Activated naive CD8-positive, alpha-beta T cell treated with anti-CD3 and anti-CD28 coated beads, Interleukin-2, amount 50 U/mL, for 24 hours (primary cell): Measurements from ENCODE around the gene TMEM131L.

Experiments used
- ATAC-seq: fragments of 150-1000 bp; cut with Tn5 transposase; one replicate; pipeline ENCODE4 v1.10.0; 2021
- DNase-seq: peaks from one replicate; pipeline ENCODE4 v3.0.0; 2021
- H3K27ac Mint-ChIP-seq: one replicate; pipeline ENCODE4 v1.8.0; 2021; ENCODE audit warnings: mild to moderate bottlenecking, mixed read lengths
- H3K27me3 Mint-ChIP-seq: one replicate; pipeline ENCODE4 v1.8.0; 2021; ENCODE audit warnings: mixed read lengths
- H3K36me3 Mint-ChIP-seq: one replicate; pipeline ENCODE4 v1.8.0; 2021; ENCODE audit warnings: low read depth, mixed read lengths
- H3K4me1 Mint-ChIP-seq: one replicate; pipeline ENCODE4 v1.8.0; 2021; ENCODE audit warnings: mixed read lengths
- H3K4me3 Mint-ChIP-seq: one replicate; pipeline ENCODE4 v1.8.0; 2021; ENCODE audit warnings: mild to moderate bottlenecking, moderate library complexity, mixed read lengths
- H3K9me3 Mint-ChIP-seq: one replicate; pipeline ENCODE4 v1.8.0; 2021; ENCODE audit warnings: mixed read lengths

Gene TMEM131L

DNA sequence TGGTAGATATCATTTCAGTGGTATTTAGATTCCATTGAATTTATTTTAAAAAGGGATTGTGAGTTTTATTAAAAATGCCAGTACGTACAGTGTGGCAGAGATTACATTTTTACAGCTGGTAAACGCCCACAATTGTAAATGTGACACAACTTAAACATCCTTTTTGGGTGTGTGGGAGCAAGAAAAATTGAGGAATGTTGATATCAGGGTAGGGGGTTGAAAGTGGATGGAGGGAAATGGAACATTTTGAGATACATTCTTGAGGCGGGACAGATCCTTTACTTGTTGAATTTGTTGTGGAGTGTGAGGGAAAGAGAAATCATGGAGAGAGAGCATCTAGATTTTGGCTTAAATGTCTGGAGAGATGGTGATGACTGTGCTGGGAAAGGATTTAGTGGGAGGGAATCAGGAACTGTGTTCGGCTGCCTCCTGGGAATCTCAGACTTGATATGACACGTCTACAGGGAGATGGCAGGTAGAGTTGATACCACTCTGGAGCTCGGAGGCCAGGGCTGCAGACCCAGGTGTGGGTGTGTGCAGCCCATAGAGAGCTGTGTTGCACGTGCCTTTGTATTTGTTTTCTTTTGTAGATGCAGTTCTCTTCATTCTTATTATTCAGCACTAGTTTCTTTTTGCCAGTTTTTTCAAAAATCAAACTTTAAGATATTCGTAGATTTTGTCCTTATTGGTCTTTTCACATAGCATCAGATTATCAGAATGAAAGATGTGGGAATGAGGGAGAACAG is 10.8 kb downstream of the TMEM131L start:
- Mint-ChIP-seq H3K27me3 (no peaks in the 10 kb centered on the region), H3K36me3 (peaks cover 68% of the 10 kb centered on the region), H3K27ac (peak overlapping the region; percentile 3), H3K4me1 (peaks cover 78% of the 10 kb centered on the region), H3K9me3 (no peaks in the 10 kb centered on the region), H3K4me3 (peak overlapping the region; percentile 1)
- DNase-seq (no peak), ATAC-seq (no peak)

DNA sequence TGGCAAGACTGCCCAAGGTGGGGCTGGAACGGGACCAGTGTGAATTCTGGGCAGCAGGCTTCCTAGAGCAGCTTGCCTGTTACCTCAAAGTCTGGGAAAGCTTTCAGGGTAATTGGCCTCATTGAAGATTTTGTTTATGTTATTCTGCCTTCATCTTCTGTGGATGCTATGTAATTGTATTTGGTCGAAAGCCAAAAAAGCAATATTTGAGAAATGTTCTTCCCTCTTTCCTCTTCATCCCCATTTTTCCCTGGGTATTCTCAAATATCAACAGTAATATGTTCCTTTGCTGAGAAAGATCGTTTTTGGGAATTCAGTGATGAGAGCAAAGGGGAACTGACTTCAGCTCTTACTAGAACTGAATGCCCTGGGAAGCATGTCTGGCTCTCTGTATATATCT is 12.9 kb downstream of the TMEM131L start:
- Mint-ChIP-seq H3K4me3 (no peak overlapping the region), H3K27me3 (no peaks in the 10 kb centered on the region), H3K4me1 (peaks cover 75% of the 10 kb centered on the region), H3K27ac (peak overlapping the region; percentile 28), H3K36me3 (peaks cover 54% of the 10 kb centered on the region), H3K9me3 (no peaks in the 10 kb centered on the region)
- no peak for ATAC-seq
- DNase-seq: no peak

DNA sequence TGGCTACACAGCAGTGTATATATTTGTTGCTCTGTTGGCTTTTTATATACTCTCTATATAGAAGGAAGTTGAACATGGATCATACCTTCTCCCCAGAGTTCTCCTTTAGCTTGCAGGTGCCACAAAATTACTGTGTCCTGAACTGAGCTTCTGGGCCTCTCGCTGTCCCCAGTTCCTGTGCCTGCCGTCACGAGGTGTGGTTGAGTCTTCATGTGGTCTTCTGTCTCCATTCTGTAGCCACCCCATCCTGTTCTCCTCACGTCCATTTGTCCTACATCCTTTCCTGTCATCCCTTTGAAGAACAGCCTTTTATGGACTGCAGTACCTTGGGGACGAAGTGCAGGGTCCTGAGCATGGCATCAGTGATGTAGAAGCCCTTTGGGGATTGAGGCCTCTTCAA is 14.5 kb downstream of the TMEM131L start:
- H3K27me3 Mint-ChIP-seq: no peaks in the 10 kb centered on the region
- ATAC-seq: no peak
- peaks cover 40% of the 10 kb centered on the region for H3K36me3 Mint-ChIP-seq
- H3K4me1 Mint-ChIP-seq: peaks cover 70% of the 10 kb centered on the region
- no peak overlapping the region for H3K4me3 Mint-ChIP-seq
- H3K27ac Mint-ChIP-seq: peak overlapping the region; percentile 28
- no peaks in the 10 kb centered on the region for H3K9me3 Mint-ChIP-seq
- peak; percentile 2 for DNase-seq

DNA sequence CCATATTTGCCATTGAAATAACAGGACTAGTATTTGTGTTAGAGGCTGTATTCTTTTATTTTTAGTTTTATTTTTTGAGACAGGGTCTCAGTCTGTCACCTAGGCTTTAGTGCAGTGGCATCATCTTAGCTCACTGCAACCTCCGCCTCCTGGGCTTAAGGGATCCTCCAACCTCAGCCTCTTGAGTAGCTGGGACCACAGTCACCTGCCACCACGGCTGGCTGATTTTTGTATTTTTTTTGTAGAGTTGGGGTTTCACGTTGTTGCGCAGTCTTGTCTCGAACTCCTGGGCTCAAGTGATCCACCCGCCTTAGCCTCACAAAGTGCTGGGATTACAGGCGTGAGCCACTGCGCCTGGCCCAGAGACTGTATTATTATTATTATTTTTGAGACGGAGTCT is 15.3 kb downstream of the TMEM131L start:
- Mint-ChIP-seq H3K4me1 (peaks cover 77% of the 10 kb centered on the region), H3K9me3 (no peaks in the 10 kb centered on the region), H3K36me3 (peaks cover 38% of the 10 kb centered on the region), H3K27ac (no peak overlapping the region), H3K4me3 (no peak overlapping the region), H3K27me3 (no peaks in the 10 kb centered on the region)
- DNase-seq (no peak), ATAC-seq (no peak)

DNA sequence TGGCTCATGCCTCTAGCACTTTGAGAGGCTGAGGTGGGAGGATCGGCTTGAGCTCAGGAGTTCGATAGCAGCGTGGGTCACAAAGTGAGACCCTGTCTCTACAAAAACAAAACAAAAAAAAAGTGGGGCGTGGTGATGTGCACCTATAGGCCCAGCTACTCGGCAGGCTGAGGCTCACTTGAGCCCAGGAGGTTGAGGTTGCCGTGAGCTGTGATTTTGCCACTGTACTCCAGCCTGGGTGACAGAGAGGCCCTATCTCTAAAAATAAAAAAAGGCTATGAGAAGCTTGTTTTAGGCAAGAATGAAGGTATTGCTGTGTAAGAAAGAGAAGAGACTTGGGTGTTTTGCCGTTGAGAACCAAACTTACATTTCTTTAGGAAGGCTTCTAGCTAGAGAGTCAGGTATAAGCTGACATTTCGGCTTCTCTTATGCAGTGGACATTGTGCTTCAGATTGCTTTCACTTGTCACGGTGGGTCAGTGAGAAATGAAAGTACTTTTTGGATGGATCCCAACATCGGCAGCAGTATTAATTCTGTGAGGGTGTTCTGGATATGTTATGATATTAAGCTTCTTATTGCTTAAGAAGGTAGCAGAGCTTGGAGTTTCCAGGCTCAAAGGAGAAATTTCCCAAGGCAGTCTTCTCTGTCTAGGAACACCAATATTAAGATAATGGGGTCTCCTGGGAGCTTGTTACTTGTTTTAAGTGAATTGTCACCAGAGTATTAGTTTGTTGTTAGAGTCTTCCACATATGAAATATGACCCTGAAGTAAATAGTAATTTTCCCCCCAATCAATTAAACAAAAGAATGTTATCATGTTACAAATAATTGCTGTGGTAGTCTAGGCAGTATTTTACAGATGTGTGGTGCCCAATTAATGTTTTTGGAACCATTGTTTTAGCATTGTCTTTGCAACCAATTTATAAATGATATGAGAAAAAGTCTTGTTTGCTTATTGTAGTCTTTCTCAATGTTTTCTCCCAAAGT is 17.6 kb downstream of the TMEM131L start:
- H3K4me1 Mint-ChIP-seq: peaks cover 79% of the 10 kb centered on the region
- H3K4me3 Mint-ChIP-seq: peak overlapping the region; percentile 43
- H3K36me3 Mint-ChIP-seq: peaks cover 23% of the 10 kb centered on the region
- DNase-seq (no peak), ATAC-seq (no peak)
- peak overlapping the region; percentile 75 for H3K27ac Mint-ChIP-seq
- peaks cover 2% of the 10 kb centered on the region for H3K27me3 Mint-ChIP-seq
- no peaks in the 10 kb centered on the region for H3K9me3 Mint-ChIP-seq

DNA sequence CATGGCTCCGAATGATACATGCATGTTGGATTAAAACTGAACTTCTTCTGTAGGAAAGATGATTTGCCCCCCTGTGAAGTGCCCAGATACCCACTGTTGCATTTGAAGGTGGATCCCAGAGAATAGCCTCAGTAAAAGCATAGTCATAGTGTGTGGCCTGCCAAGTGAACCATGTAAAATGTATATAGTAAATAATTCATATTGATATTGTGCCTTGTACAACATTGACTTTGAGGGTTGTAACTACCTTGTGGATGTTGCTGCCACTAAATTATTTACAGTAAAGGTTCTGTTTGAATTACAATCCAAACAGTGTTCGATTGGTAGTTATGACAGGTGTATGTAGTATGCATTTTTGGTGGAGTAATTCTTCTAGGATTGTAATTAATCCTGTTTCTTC is 19.2 kb downstream of the TMEM131L start:
- Mint-ChIP-seq H3K4me1 (peaks cover 83% of the 10 kb centered on the region), H3K36me3 (peaks cover 23% of the 10 kb centered on the region)
- ATAC-seq: no peak

DNA sequence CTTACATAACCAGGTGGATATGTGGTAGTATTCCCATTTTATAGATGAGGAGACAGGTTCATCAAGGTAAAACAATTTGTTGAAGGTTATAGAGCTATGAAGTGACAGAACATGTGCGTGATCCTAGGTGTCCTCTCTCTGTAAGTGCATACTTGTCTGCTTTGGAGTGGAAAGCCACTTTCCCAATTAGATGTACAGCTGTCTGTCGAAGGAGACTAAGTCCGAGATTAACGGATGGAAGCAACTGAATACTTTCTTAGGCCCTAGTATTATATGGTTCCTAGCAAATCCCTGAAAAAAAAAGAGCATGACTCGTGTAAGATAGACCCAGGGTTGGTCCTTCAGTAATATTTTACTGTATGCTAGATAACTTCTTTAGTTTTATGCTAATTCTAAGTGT is 19.7 kb downstream of the TMEM131L start:
- Mint-ChIP-seq H3K36me3 (peaks cover 18% of the 10 kb centered on the region), H3K4me3 (no peak overlapping the region), H3K9me3 (no peaks in the 10 kb centered on the region), H3K4me1 (peaks cover 83% of the 10 kb centered on the region), H3K27me3 (peaks cover 2% of the 10 kb centered on the region), H3K27ac (peak overlapping the region; percentile 59)
- DNase-seq (no peak), ATAC-seq (no peak)

More for the DNA sequence above, 19.2 kb downstream of the TMEM131L start:
- peak overlapping the region; percentile 12 for H3K27ac Mint-ChIP-seq
- H3K27me3 Mint-ChIP-seq: peaks cover 2% of the 10 kb centered on the region
- no peaks in the 10 kb centered on the region for H3K9me3 Mint-ChIP-seq
- no peak overlapping the region for H3K4me3 Mint-ChIP-seq
- DNase-seq: no peak

DNA sequence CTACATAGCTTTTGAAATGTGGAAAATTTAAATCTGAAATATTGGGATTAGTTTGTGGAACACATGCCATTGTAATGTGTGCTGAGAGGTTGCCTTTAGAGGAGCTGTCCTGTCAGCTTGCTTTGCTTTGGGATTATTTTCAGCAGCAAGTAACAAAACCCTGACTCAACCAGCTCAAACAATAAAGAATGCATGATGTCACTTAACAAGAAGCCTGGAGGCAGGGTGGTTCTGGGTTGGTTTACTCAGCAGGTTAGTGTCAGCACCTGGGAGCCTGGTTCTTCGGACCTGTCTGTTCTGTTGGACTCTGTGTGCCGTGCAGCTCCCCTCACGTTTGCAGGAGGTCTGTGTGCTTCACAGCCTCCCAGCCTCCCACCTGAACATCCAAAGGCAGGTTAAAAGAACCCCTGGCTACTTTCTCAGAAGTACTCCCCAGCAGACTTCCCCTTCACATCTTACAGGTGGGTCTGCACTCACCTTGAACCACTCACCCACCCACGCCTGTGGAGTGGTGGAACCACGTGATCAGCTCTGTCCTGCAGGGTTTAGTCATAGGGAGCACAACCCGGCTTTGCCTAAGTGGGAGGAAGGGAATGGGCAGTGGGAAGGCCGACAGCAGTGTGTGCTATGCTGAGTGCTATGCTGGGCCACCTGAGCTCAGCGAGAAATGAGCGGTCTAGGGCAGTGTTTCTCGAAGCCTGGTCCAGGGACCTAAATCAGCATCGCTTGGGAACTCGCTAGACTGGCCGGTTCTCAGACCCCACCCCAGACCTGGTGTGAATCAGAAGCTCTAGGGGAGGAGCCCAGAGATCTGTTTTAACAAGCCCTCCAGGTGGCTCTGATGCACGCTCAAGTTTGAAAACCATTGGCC is 20.4 kb downstream of the TMEM131L start:
- ATAC-seq (no peak), DNase-seq (no peak)
- peak overlapping the region; percentile 76 for H3K4me3 Mint-ChIP-seq

DNA sequence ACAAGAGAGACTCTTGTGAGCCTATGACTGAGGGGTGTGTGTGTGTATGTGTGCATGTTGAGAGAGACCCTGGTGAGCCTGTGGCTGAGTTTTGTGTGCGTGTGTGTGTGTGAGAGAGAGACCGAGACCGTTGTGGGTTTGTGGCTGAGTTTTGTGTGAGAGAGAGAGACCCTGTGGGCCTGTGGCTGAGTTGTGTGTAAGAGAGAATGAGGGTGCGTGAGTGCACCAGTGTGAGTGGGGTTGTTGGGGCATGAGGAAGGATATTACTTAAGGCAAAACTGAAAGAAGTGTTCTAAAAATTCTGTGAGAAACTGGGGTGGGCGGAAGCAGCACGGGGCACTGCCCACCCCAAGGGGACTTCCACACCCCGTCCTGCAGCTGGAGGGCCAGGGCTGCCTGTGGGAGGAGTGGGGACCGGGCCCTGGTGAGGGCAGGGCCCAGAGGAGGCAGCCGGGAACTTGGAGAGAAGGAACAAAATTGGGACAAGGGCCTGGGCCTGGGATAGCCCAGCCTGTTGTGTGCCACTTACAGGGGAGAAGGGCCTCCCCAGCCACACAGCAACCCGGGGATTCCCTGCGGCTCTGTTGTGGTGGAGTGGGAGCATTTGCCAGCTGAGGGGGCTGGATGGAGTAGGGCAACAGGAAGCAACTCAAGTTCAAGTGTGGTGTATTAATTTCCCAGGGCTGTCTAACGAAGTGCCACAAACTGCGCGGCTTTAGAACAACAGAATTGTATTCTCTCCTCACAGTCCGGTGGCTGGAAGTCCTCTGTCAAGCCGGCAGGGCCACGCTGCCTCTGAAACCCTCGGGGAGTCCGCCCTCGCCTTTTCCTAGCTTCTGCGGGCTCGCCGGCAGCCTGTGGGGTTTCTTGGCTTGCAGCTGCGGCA is 22.1 kb downstream of the TMEM131L start:
- peak overlapping the region; percentile 76 for H3K4me3 Mint-ChIP-seq

More for the DNA sequence above, 20.4 kb downstream of the TMEM131L start:
- H3K27ac Mint-ChIP-seq: peak overlapping the region; percentile 95
- peaks cover 15% of the 10 kb centered on the region for H3K36me3 Mint-ChIP-seq
- H3K27me3 Mint-ChIP-seq: peaks cover 2% of the 10 kb centered on the region
- H3K4me1 Mint-ChIP-seq: peaks cover 85% of the 10 kb centered on the region
- H3K9me3 Mint-ChIP-seq: no peaks in the 10 kb centered on the region

DNA sequence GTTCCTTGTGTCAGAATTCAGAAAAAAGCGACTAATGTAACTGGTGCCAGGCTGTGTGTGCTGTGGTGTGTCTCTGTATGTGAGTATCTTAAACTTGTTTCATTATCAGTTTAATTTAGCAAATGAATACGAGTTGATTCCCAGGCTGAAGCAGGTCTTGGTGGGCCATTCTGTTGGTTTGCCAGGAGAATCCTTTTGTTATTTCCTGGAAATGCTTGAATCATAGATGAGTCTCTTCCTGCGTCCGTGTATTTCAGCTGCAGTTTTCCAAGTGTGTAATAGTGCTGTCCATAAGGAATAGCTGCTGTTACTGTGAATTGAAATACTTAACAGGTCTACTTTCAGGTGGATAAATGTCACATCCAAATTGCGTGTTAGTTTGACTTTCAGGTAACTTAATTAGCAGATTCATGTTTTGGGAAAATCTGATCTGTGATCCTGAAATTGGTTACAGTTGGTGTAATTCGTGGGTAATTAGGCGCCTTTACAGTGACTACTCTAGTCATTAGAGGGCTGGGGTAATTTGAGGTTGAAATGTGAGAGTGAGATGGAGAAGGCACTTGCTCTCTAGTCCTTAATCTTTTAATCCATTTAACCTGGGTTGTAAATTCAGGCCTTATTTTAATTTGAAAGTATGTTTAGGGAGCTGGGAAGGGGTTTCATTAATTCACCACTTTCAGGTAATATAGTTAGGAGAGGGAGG is 23.8 kb downstream of the TMEM131L start:
- Mint-ChIP-seq H3K36me3 (peaks cover 12% of the 10 kb centered on the region), H3K9me3 (no peaks in the 10 kb centered on the region), H3K27me3 (peaks cover 2% of the 10 kb centered on the region), H3K27ac (peak overlapping the region; percentile 95), H3K4me3 (peak overlapping the region; percentile 76), H3K4me1 (peaks cover 95% of the 10 kb centered on the region)
- ATAC-seq (no peak), DNase-seq (no peak)

More for the DNA sequence above, 22.1 kb downstream of the TMEM131L start:
- DNase-seq (peak; percentile 83), ATAC-seq (peak; percentile 71)
- H3K9me3 Mint-ChIP-seq: no peaks in the 10 kb centered on the region
- H3K27me3 Mint-ChIP-seq: peaks cover 2% of the 10 kb centered on the region
- H3K4me1 Mint-ChIP-seq: peaks cover 89% of the 10 kb centered on the region
- H3K36me3 Mint-ChIP-seq: peaks cover 15% of the 10 kb centered on the region
- peak overlapping the region; percentile 95 for H3K27ac Mint-ChIP-seq

DNA sequence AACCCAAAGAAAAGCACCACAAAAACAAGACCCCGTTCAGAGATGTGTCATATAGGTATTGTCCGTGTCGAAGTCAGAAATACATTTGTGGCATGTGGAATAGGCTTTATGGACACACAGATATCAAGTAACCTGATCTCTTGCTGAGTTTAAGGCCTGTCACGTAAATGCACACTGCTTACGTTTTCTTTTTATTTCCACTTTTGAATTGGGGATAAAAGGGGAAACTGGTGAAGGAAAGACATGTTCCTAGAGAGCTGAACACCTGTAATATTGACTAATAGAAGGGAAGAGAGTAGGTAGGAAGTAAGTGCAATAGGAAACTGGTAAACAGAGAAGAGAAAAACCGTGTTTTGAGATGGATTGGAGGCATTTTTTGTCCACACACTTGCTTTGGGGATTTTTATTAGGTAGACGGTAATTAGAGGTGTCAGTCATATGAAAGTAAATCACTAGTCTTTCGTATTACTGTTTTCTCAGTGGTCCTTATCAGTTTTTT is 24.9 kb downstream of the TMEM131L start:
- DNase-seq (no peak), ATAC-seq (no peak)
- H3K4me1 Mint-ChIP-seq: peaks cover 95% of the 10 kb centered on the region
- H3K27me3 Mint-ChIP-seq: peaks cover 2% of the 10 kb centered on the region
- peaks cover 17% of the 10 kb centered on the region for H3K36me3 Mint-ChIP-seq
- H3K9me3 Mint-ChIP-seq: no peaks in the 10 kb centered on the region
- H3K27ac Mint-ChIP-seq: peak overlapping the region; percentile 95
- H3K4me3 Mint-ChIP-seq: peak overlapping the region; percentile 76

DNA sequence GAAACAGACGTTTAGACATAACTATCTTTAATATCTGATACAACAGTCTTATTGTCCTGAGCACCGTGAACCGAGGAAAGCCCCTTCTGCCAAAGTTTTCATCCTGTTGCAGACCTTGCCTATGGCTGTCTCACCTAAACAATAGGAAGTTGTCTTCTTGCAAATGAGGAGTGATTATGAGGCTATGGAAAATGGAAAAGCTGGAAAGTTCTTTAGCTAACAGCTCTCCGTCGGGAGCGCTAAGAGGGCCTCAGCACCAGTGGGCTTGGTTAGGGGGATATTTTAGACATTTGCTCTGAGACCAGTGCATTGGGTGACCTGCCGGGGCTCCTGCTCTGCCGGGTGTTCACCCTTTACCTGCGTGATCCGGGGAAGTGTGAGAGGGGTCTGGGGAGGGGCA is 28.4 kb downstream of the TMEM131L start:
- Mint-ChIP-seq H3K27me3 (no peaks in the 10 kb centered on the region), H3K36me3 (peaks cover 19% of the 10 kb centered on the region), H3K27ac (peak overlapping the region; percentile 94), H3K4me3 (peak overlapping the region; percentile 3), H3K4me1 (peaks cover 97% of the 10 kb centered on the region), H3K9me3 (no peaks in the 10 kb centered on the region)
- ATAC-seq (no peak), DNase-seq (no peak)
